H1 (cell line): ENCODE data around the gene ZXDC. TPM values are rescaled to one million over a fixed set of nuclear protein-coding genes. Genes with fewer than 3 reads are reported as not detected.

Experiments used
- CTCF ChIA-PET: fragments of 300-600 bp; sonication (Branson Sonifier 250); formaldehyde crosslinking; loops from one replicate; lab custom pipeline; 2021; ENCODE audit not compliant: partially characterized antibody; lab: Charles Lee
- POLR2A ChIA-PET: fragments of 300-600 bp; sonication (Branson Sonifier 250); formaldehyde crosslinking; loops from one replicate; lab custom pipeline; 2021; ENCODE audit warnings: inconsistent platforms; ENCODE audit not compliant: partially characterized antibody; lab: Charles Lee
- DNase-seq, 2 experiments: peaks; one replicate each; pipeline versions ENCODE4 v3.0.0 to v3.0.0-alpha.2; 2010 to 2022; ENCODE audit warnings: low spot score in 2 of 2, low read depth in 1 of 2, mixed read lengths in 1 of 2
- FAIRE-seq: peaks from 2 replicates; lab custom pipeline; 2011; peaks lifted over from hg19 to GRCh38; lab: Jason Lieb, UNC
- H2AFZ ChIP-seq: 2 replicates; pipeline ENCODE4 v1.8.1; 2012; ENCODE audit warnings: low read length, inconsistent platforms
- H2AK5ac ChIP-seq: 2 replicates; pipeline ENCODE4 v1.6.1; 2013; ENCODE audit warnings: low read depth, low read length
- H2BK120ac ChIP-seq: replicated peaks from 2 replicates; pipeline ENCODE3; 2013; ENCODE audit warnings: low read depth, low read length, inconsistent platforms
- H2BK12ac ChIP-seq: 2 replicates; pipeline ENCODE4 v1.6.1; 2013; ENCODE audit warnings: low read depth, low read length
- H2BK15ac ChIP-seq: 2 replicates; pipeline ENCODE4 v1.6.1; 2013; ENCODE audit warnings: low read length
- H2BK20ac ChIP-seq: 2 replicates; pipeline ENCODE4 v1.6.1; 2013; ENCODE audit warnings: low read length
- H2BK5ac ChIP-seq: 2 replicates; pipeline ENCODE4 v1.6.1; 2013; ENCODE audit warnings: low read depth, low read length
- H3K14ac ChIP-seq: 2 replicates; pipeline ENCODE4 v1.6.1; 2013; ENCODE audit warnings: inconsistent platforms; ENCODE audit not compliant: insufficient read length
- H3K18ac ChIP-seq: 2 replicates; pipeline ENCODE4 v1.6.1; 2013; ENCODE audit warnings: low read length; ENCODE audit errors: extremely low read depth
- H3K23ac ChIP-seq: 2 replicates; pipeline ENCODE4 v1.6.1; 2013; ENCODE audit warnings: inconsistent platforms; ENCODE audit not compliant: insufficient read length
- H3K23me2 ChIP-seq: 2 replicates; pipeline ENCODE4 v1.6.1; 2013; ENCODE audit warnings: low read depth, low read length
- H3K27ac ChIP-seq: 2 replicates; pipeline ENCODE4 v1.6.1; 2011; ENCODE audit warnings: low read depth, low read length, inconsistent platforms
- H3K27me3 ChIP-seq, 4 experiments: replicated peaks in 1 of 4; 1 replicate in 1 of 4; 2 replicates in 3 of 4; pipeline versions ENCODE4 v1.6.1 to v1.8.1; 2011 to 2013; ENCODE audit warnings: low read length in 3 of 4, mild to moderate bottlenecking in 3 of 4, inconsistent platforms in 2 of 4, mixed read lengths in 2 of 4, moderate library complexity in 1 of 4; ENCODE audit not compliant: control insufficient read depth in 3 of 4, insufficient read depth in 3 of 4; ENCODE audit errors: extremely low read depth in 1 of 4
- H3K36me3 ChIP-seq, 4 experiments: 2 replicates each; pipeline versions ENCODE4 v1.6.1 to v1.8.1; 2011 to 2013; ENCODE audit warnings: mild to moderate bottlenecking in 4 of 4, low read length in 3 of 4, moderate library complexity in 2 of 4, control low read depth in 1 of 4, inconsistent platforms in 1 of 4; ENCODE audit not compliant: insufficient read depth in 4 of 4, control insufficient read depth in 2 of 4
- H3K4ac ChIP-seq: replicated peaks from 2 replicates; pipeline ENCODE3; 2013; ENCODE audit warnings: low read length, low read depth, mixed read lengths, inconsistent platforms; ENCODE audit not compliant: insufficient read length
- H3K4me1 ChIP-seq, 4 experiments: replicated peaks in 1 of 4; 1 replicate in 1 of 4; 2 replicates in 3 of 4; pipeline versions ENCODE4 v1.6.1 to v1.8.1; 2011 to 2013; ENCODE audit warnings: low read length in 3 of 4, inconsistent platforms in 2 of 4, mixed read lengths in 1 of 4; ENCODE audit not compliant: insufficient read depth in 4 of 4, control insufficient read depth in 3 of 4
- H3K4me2 ChIP-seq, 2 experiments: 2 replicates each; pipeline versions ENCODE4 v1.6.1 to v1.8.1; 2011 to 2013; ENCODE audit warnings: low read depth in 2 of 2, low read length in 2 of 2, control low read depth in 1 of 2, inconsistent platforms in 1 of 2, mild to moderate bottlenecking in 1 of 2; ENCODE audit not compliant: insufficient read depth in 1 of 2
- H3K4me3 ChIP-seq, 4 experiments: fragments of 200-600, 300-600 bp in 1 of 4; sonication (generic), shearing (Covaris generic), sonication (Bioruptor Twin) in 1 of 4; 2 replicates each; pipeline versions ENCODE4 v1.5.1 to v1.8.1; 2011 to 2016; ENCODE audit warnings: low read length in 4 of 4, low read depth in 3 of 4, control low read depth in 2 of 4, inconsistent platforms in 2 of 4, mild to moderate bottlenecking in 2 of 4, mixed read lengths in 1 of 4, moderate library complexity in 1 of 4; ENCODE audit not compliant: insufficient read depth in 2 of 4; ENCODE audit errors: extremely low read depth in 1 of 4
- H3K56ac ChIP-seq: replicated peaks from 2 replicates; pipeline ENCODE3; 2013; ENCODE audit warnings: low read depth, mild to moderate bottlenecking, mixed read lengths, low read length, inconsistent platforms; ENCODE audit not compliant: insufficient read length
- H3K79me1 ChIP-seq: 2 replicates; pipeline ENCODE4 v1.6.1; 2013; ENCODE audit warnings: low read depth, low read length, control low read depth
- H3K79me2 ChIP-seq, 2 experiments: 2 replicates each; pipeline versions ENCODE4 v1.6.1 to v1.8.1; 2012 to 2013; ENCODE audit warnings: low read length in 2 of 2, mild to moderate bottlenecking in 2 of 2, inconsistent platforms in 1 of 2; ENCODE audit not compliant: insufficient read depth in 2 of 2, control insufficient read depth in 1 of 2
- H3K9ac ChIP-seq, 4 experiments: replicated peaks in 1 of 4; 1 replicate in 1 of 4; 2 replicates in 3 of 4; pipeline versions ENCODE4 v1.6.1 to v1.8.1; 2011 to 2013; ENCODE audit warnings: low read depth in 3 of 4, low read length in 3 of 4, control low read depth in 2 of 4, mild to moderate bottlenecking in 2 of 4, moderate library complexity in 2 of 4, inconsistent platforms in 1 of 4; ENCODE audit errors: extremely low read depth in 1 of 4
- H3K9me3 ChIP-seq, 2 experiments: 2 replicates each; pipeline versions ENCODE4 v1.6.1 to v1.8.1; 2012 to 2013; ENCODE audit warnings: mild to moderate bottlenecking in 2 of 2, moderate library complexity in 2 of 2, control low read depth in 1 of 2, inconsistent platforms in 1 of 2, low read depth in 1 of 2, low read length in 1 of 2, mixed read lengths in 1 of 2; ENCODE audit not compliant: insufficient read depth in 2 of 2
- H4K20me1 ChIP-seq, 2 experiments: replicated peaks in 1 of 2; 2 replicates each; pipeline versions ENCODE3 to v1.8.1; 2011 to 2013; ENCODE audit warnings: inconsistent platforms in 2 of 2, low read length in 2 of 2, mild to moderate bottlenecking in 1 of 2; ENCODE audit not compliant: insufficient read depth in 2 of 2, control insufficient read depth in 1 of 2
- H4K5ac ChIP-seq: 2 replicates; pipeline ENCODE4 v1.6.1; 2013; ENCODE audit warnings: low read length, low read depth, mixed read lengths, inconsistent platforms; ENCODE audit not compliant: insufficient read length
- H4K8ac ChIP-seq: 2 replicates; pipeline ENCODE4 v1.8.0; 2013; ENCODE audit warnings: mild to moderate bottlenecking, moderate library complexity, low read length, inconsistent platforms; ENCODE audit not compliant: insufficient read depth; ENCODE audit errors: extremely low read depth
- H4K91ac ChIP-seq: replicated peaks from 2 replicates; pipeline ENCODE3; 2013; ENCODE audit warnings: low read length, mixed read lengths, inconsistent platforms; ENCODE audit not compliant: insufficient read length
- EP300 ChIP-seq, 2 experiments: IDR thresholded peaks; 1 replicate in 1 of 2; 2 replicates in 1 of 2; pipeline ENCODE4 v1.6.1; 2011 to 2012; ENCODE audit warnings: low read depth in 2 of 2, low read length in 2 of 2, mild to moderate bottlenecking in 2 of 2, borderline replicate concordance in 1 of 2, inconsistent platforms in 1 of 2, moderate library complexity in 1 of 2
- JUN ChIP-seq: IDR thresholded peaks from 2 replicates; pipeline ENCODE4 v1.6.1; 2011; ENCODE audit warnings: low read depth, mild to moderate bottlenecking, improper control_type of control experiment, low read length
- NANOG ChIP-seq: IDR thresholded peaks from 2 replicates; pipeline ENCODE4 v1.6.1; 2011; ENCODE audit warnings: low read length, low read depth, mild to moderate bottlenecking, inconsistent platforms; ENCODE audit not compliant: insufficient read depth, poor library complexity, severe bottlenecking
- SUZ12 ChIP-seq: fragments of 200-600 bp; sonication (generic); IDR thresholded peaks from 2 replicates; pipeline ENCODE4 v1.6.1; 2012; ENCODE audit warnings: mild to moderate bottlenecking, inconsistent platforms, low read length, moderate library complexity, mixed read lengths
- WGBS, 2 experiments: shearing (Covaris generic) in 1 of 2; methylation state at CpG; one replicate each; pipeline versions ENCODE4 v1.1.6 to v1.1.7; 2013 to 2015; ENCODE audit warnings: low lambda C conversion rate in 2 of 2, mixed read lengths in 2 of 2, inconsistent platforms in 1 of 2, low coverage in 1 of 2, missing lambda C conversion rate in 1 of 2; ENCODE audit not compliant: insufficient replicate concordance in 2 of 2, insufficient coverage in 1 of 2, insufficient read length in 1 of 2; ENCODE audit errors: extremely low coverage in 1 of 2, missing lambda C conversion rate in 1 of 2; 5-methylcytosine and 5-hydroxymethylcytosine counted together
- long read RNA-seq, 2 experiments: library from RNA in 1 of 2; library from capped mRNA in 1 of 2; stranded (forward); transcript quantifications; one replicate each; pipeline ENCODE4 v2.0.0, GENCODE V29; 2021; ENCODE audit warnings: inconsistent platforms in 1 of 2
- polyA minus RNA-seq, 3 experiments: library from RNA; depleted of rRNA, polyadenylated mRNA; stranded (reverse); fragments of >200 nt; gene quantifications; 1 replicate in 2 of 3; 2 replicates in 1 of 3; pipeline ENCODE4 v1.2.3, GENCODE V29; 2011
- polyA plus RNA-seq, 7 experiments: library from polyadenylated mRNA; depleted of rRNA in 3 of 7; stranded (reverse) in 5 of 7; unstranded in 2 of 7; fragments of >200 nt in 5 of 7; fragments of 200-250 nt in 2 of 7; gene quantifications; 1 replicate in 5 of 7; 2 replicates in 1 of 7; 4 replicates in 1 of 7; pipeline versions ENCODE4 v1.2.1 to v1.2.3, GENCODE V29; 2011 to 2013; ENCODE audit warnings: missing spikeins in 2 of 7, mixed read lengths in 2 of 7
- total RNA-seq: library from RNA; stranded (reverse); fragmentation: NEBNext Ultra II Directional; extraction: Animal tissue kit (Norgen Biotek cat#: 25700); gene quantifications from 2 replicates; pipeline ENCODE4 v1.2.1, GENCODE V29; 2021

The ZXDC gene, protein sequence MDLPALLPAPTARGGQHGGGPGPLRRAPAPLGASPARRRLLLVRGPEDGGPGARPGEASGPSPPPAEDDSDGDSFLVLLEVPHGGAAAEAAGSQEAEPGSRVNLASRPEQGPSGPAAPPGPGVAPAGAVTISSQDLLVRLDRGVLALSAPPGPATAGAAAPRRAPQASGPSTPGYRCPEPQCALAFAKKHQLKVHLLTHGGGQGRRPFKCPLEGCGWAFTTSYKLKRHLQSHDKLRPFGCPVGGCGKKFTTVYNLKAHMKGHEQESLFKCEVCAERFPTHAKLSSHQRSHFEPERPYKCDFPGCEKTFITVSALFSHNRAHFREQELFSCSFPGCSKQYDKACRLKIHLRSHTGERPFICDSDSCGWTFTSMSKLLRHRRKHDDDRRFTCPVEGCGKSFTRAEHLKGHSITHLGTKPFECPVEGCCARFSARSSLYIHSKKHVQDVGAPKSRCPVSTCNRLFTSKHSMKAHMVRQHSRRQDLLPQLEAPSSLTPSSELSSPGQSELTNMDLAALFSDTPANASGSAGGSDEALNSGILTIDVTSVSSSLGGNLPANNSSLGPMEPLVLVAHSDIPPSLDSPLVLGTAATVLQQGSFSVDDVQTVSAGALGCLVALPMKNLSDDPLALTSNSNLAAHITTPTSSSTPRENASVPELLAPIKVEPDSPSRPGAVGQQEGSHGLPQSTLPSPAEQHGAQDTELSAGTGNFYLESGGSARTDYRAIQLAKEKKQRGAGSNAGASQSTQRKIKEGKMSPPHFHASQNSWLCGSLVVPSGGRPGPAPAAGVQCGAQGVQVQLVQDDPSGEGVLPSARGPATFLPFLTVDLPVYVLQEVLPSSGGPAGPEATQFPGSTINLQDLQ
- 23.0 and 24.3 TPM in 2 replicates for total RNA-seq
- polyA plus RNA-seq (2011; rRNA removed) = 12.7 and 19.1 TPM in 2 replicates
- polyA plus RNA-seq (2011; cell fraction: cytosol; rRNA removed) = 14.3 TPM
- polyA plus RNA-seq (2011; cell fraction: nucleus; rRNA removed) = 44.2 TPM
- 11.1 to 14.1 TPM (median 13.0 TPM) in 4 replicates for polyA plus RNA-seq (2012, experiment 1 of 2)
- polyA plus RNA-seq (2012, experiment 2 of 2) = 6.2 TPM
- polyA plus RNA-seq (2013, experiment 1 of 2) = 10.8 TPM
- polyA plus RNA-seq (2013, experiment 2 of 2) = 8.9 TPM
- 34.3 and 34.8 TPM in 2 replicates for polyA minus RNA-seq (2011; rRNA and poly(A)+ RNA removed)
- polyA minus RNA-seq (2011; cell fraction: cytosol; rRNA and poly(A)+ RNA removed) = 19.7 TPM
- 50.7 TPM for polyA minus RNA-seq (2011; cell fraction: nucleus; rRNA and poly(A)+ RNA removed)
- long read RNA-seq, experiment 1, partial matches to known transcripts = 2 of 14 reads
- long read RNA-seq, experiment 1, other reads (novel, unspliced or antisense) = 10 of 14 reads
- long read RNA-seq, experiment 2, partial matches to known transcripts = 0 of 3 reads
- long read RNA-seq, experiment 2, other reads (novel, unspliced or antisense) = 3 of 3 reads

DNA sequence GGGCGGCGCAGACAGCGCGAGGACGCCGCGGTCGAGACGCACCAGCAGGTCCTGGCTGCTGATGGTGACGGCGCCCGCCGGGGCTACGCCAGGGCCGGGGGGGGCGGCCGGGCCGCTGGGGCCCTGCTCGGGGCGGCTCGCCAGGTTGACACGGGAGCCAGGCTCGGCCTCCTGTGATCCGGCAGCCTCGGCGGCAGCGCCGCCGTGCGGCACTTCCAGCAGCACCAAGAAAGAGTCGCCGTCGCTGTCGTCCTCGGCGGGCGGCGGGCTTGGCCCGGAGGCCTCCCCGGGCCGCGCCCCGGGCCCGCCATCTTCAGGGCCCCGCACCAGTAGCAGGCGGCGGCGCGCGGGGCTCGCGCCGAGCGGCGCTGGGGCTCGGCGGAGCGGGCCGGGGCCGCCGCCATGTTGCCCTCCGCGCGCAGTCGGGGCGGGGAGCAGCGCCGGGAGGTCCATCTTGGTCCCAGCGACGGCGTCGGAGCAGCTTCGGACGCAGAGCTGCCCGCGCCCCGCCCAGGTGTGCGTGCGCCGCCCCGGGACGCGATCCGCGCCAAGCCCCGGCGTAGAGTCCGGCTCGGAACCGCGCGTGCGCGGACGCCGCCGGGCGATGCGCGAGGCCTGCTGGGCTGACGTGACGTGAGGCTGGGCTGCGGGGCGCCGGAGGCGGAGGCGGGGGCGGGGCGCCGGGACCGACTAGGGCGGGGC is at the start of gene ZXDC:
Gene ZXDC, minus strand, starts transcription at position 479 of the 702 bp plus-strand sequence. Its CDS starts 26 bp downstream, at position 453.
- Histone ChIP-seq H2BK20ac (0 out of 2 replicates have a peak within 1 kb of the TSS, but pooled peaks have one; percentile 34), H3K36me3 (peaks cover 4 to 16% (median 7%) of the 10 kb centered on the region in 4 experiments; a peak in 6 of 8 replicates), H3K4me3 (peak within 1 kb of the TSS; percentile 73 to 80 (median 74)), H3K79me2 (peaks cover 0 to 37% of the 10 kb centered on the region in 2 experiments; a peak in 2 of 4 replicates), H2AK5ac (peak within 1 kb of the TSS; percentile 75; the same call in 1 of the 2 replicates), H2BK15ac (peak within 1 kb of the TSS; percentile 88; the same call in 1 of the 2 replicates), H3K27me3 (no peaks in the 10 kb centered on the region), H2BK5ac (peak within 1 kb of the TSS; percentile 94), H3K56ac (peak within 1 kb of the TSS; percentile 67), H4K5ac (peak within 1 kb of the TSS; percentile 90), H4K91ac (peak within 1 kb of the TSS; percentile 75), H3K23ac (no peak within 1 kb of the TSS), H3K9ac (peak within 1 kb of the TSS; percentile 80 to 98 (median 85)), H3K4ac (no peak within 1 kb of the TSS), H3K4me1 (peaks cover 9 to 22% (median 14%) of the 10 kb centered on the region in 4 experiments; a peak in 6 of 7 replicates), H3K27ac (peak within 1 kb of the TSS; percentile 80), H3K18ac (peak within 1 kb of the TSS; percentile 71), H4K20me1 (peaks cover 14 to 15% of the 10 kb centered on the region in 2 experiments), H3K14ac (no peak within 1 kb of the TSS), H3K23me2 (peaks cover 15% of the 10 kb centered on the region), H2BK120ac (peak within 1 kb of the TSS; percentile 48), H3K4me2 (peak within 1 kb of the TSS; percentile 98 to 99), H2AFZ (peak within 1 kb of the TSS; percentile 48), H2BK12ac (peak within 1 kb of the TSS; percentile 88), H4K8ac (peak within 1 kb of the TSS; percentile 95), H3K79me1 (peaks cover 8% of the 10 kb centered on the region), H3K9me3 (no peaks in the 10 kb centered on the region)
- ChIA-PET CTCF (interaction anchor here (1.0 to 3.1 kb wide), 7 partner anchors 9 to 342 kb away, joined by 3 to 15 read pairs (median 4); no protein-coding TSS in a partner anchor), POLR2A (interaction anchor here (0.8 to 4.2 kb wide), 9 partner anchors 10 to 341 kb away, joined by 3 to 23 read pairs (median 3); partner anchors contain the start of gene KLF15)
- DNase-seq = peak; percentile 81 to 94
- 1% methylated on average over 29 of the region's 112 CpGs; no CpG with 5 or more reads in 1 of the 2 experiments for WGBS, 2 experiments
- FAIRE-seq = no peak
- TF ChIP-seq NANOG (no peak), EP300 (IDR thresholded peaks at IDR 0.05; ENCODE audit: borderline replicate concordance in 1 of 2, low read depth in 2 of 2, low read length in 2 of 2) (no peak), JUN (no peak), SUZ12 (no peak)
